ENCODE results near the gene CDH4. TPM values are rescaled to one million over a fixed set of nuclear protein-coding genes. Genes with fewer than 3 reads are reported as not detected.

The CDH4 gene
- polyA plus RNA-seq, 1 experiment, result 1.5 TPM

DNA sequence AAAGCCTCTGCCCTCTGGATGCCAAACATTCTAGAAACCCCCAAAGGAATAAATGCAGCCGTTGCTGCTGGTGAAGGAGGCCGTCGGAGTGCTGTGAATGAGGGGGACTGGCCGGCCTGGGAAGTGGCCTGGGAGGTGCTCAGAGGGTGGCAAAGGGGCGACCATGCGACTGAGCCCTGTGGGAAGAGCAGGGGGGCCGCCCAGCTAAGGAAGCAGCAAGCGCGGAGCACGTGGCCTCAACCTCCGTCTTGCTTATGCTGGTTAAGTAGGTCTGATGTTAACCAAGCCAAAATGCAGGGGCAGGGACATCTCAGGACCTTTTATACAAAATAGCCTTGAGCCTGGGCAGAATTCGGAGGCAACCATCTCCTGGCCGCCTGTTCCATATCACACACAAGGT lies 432.1 kb downstream of the CDH4 start:
- CTCF ChIA-PET, result no interaction called here
- DNase-seq (ENCODE audit: low read depth), result no peak
- H3K4me3 ChIP-seq (ENCODE audit: low read depth, low read length), result no peak overlapping the region
- TF ChIP-seq, protein P1, sequence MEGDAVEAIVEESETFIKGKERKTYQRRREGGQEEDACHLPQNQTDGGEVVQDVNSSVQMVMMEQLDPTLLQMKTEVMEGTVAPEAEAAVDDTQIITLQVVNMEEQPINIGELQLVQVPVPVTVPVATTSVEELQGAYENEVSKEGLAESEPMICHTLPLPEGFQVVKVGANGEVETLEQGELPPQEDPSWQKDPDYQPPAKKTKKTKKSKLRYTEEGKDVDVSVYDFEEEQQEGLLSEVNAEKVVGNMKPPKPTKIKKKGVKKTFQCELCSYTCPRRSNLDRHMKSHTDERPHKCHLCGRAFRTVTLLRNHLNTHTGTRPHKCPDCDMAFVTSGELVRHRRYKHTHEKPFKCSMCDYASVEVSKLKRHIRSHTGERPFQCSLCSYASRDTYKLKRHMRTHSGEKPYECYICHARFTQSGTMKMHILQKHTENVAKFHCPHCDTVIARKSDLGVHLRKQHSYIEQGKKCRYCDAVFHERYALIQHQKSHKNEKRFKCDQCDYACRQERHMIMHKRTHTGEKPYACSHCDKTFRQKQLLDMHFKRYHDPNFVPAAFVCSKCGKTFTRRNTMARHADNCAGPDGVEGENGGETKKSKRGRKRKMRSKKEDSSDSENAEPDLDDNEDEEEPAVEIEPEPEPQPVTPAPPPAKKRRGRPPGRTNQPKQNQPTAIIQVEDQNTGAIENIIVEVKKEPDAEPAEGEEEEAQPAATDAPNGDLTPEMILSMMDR (IDR thresholded peaks at IDR 0.05; ENCODE audit: insufficient read depth, low read depth, low read length), result no peak
- POLR2A ChIA-PET, result no interaction called here
- H3K27me3 ChIP-seq (ENCODE audit: control insufficient read depth, insufficient read depth, low read length), result no peaks in the 10 kb centered on the region; the same call in 1 of the 2 replicates
- H3K36me3 ChIP-seq (ENCODE audit: control insufficient read depth, insufficient read depth, low read length), result no peaks in the 10 kb centered on the region

DNA sequence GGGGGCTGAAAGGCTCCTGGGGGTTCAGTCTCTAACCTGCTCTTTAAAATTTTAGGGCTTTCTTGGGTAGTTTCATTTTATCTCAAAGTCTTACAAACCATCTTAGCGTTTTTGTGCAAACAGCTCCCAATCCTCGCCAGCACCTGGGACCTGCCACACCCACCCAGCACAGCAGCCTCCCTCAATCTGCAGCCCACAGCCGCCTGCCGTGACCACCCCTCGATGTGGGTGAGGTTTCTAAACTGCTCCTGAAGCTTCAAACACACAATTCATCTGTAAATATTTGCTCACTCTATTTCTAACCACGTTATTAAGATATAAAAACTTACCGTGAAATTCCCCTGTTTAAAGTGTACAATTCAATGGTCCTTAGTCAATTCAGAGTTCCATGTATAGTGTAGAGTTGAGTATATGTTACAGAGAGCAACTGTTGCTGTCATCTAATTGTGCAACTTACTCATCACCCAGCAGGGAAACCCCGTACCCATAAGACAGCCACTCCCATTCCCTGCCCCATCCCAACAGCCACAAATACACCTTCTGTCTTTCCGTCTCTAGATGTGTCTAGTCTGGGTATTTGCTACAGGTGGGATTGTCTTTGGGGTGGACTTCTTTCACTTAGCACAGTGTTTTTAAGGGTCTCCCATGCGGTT lies 432.6 kb downstream of the CDH4 start:
- POLR2A ChIA-PET, result no interaction called here

DNA sequence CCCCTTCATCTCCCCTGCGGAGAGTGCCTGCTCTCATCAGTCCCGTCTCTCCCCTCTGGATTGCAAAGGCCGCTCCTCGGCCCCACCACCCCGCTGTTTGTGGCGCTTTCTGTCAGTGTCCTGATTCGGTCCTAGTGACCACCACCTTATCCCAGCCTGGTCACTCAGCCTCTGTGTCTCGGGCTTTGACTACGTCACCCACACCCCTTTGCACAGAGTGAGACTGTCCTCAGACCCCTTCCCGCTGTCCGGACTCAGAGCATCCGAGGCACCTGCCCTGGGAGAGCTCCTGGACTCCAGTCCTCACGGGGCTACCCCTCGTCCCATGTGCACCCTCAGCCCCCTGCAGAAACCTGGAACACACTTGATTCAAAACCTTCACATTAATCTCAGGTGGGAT lies 433.4 kb downstream of the CDH4 start:
- POLR2A ChIA-PET, result no interaction called here
- DNase-seq (ENCODE audit: low read depth), result no peak
- H3K27me3 ChIP-seq (ENCODE audit: control insufficient read depth, insufficient read depth, low read length), result no peaks in the 10 kb centered on the region; the same call in 1 of the 2 replicates
- CTCF ChIA-PET, result no interaction called here
- TF ChIP-seq, protein P1 (IDR thresholded peaks at IDR 0.05; ENCODE audit: insufficient read depth, low read depth, low read length), result no peak
- no peak overlapping the region for H3K4me3 ChIP-seq (ENCODE audit: low read depth, low read length)
- H3K36me3 ChIP-seq (ENCODE audit: control insufficient read depth, insufficient read depth, low read length), result no peaks in the 10 kb centered on the region

More for the DNA sequence above, 432.6 kb downstream of the CDH4 start:
- CTCF ChIA-PET, result no interaction called here
- TF ChIP-seq, protein P1 (IDR thresholded peaks at IDR 0.05; ENCODE audit: insufficient read depth, low read depth, low read length), result no peak
- H3K36me3 ChIP-seq (ENCODE audit: control insufficient read depth, insufficient read depth, low read length), result no peaks in the 10 kb centered on the region
- no peak for DNase-seq (ENCODE audit: low read depth)
- no peaks in the 10 kb centered on the region; the same call in 1 of the 2 replicates for H3K27me3 ChIP-seq (ENCODE audit: control insufficient read depth, insufficient read depth, low read length)
- H3K4me3 ChIP-seq (ENCODE audit: low read depth, low read length), result no peak overlapping the region

DNA sequence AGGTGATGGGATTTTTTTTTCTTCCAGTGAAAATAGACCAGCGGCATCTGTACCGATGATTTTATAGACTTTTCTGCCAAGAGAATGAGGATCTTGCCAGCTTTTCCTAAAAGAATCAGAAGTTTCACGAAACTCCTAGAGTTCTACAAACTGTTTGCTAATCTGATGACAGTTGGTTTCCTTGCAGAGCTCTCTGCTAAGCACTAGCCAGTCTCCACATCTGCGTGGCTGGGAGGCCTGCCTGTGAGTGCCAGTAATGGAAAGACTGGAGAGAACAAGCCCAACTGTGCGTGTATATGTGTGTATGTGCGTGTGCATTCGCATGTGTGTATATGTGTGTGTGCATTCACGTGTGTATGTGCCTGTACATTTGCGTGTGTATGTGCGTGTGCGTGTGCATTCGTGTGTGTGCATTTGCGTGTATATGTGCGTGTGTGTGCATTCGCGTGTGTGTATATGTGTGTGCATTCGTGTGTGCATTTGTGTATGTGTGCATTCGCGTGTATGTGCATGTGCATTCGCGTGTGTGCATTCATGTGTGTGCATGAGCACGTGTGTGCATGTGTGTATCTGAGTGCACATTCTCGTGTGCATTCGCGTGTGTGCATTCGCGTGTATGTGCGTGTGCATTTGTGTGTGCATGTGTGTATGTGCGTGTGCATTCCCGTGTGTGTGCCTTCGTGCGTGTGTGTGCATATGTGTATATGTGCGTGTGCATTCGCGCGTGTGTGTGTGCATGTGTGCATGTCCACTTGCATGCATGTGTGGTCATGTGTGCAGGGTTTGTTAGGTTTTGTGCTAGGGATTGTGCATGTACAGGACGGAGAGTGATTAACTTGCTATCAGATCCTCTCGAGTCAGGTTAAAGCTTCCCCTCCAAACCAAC lies 434.2 kb downstream of the CDH4 start:
- DNase-seq (ENCODE audit: low read depth), result no peak
- POLR2A ChIA-PET, result no interaction called here
- TF ChIP-seq, protein P1 (IDR thresholded peaks at IDR 0.05; ENCODE audit: insufficient read depth, low read depth, low read length), result no peak
- Histone ChIP-seq H3K27me3 (ENCODE audit: control insufficient read depth, insufficient read depth, low read length) (no peaks in the 10 kb centered on the region; the same call in 1 of the 2 replicates), H3K36me3 (ENCODE audit: control insufficient read depth, insufficient read depth, low read length) (no peaks in the 10 kb centered on the region), H3K4me3 (ENCODE audit: low read depth, low read length) (no peak overlapping the region)
- CTCF ChIA-PET, result no interaction called here

DNA sequence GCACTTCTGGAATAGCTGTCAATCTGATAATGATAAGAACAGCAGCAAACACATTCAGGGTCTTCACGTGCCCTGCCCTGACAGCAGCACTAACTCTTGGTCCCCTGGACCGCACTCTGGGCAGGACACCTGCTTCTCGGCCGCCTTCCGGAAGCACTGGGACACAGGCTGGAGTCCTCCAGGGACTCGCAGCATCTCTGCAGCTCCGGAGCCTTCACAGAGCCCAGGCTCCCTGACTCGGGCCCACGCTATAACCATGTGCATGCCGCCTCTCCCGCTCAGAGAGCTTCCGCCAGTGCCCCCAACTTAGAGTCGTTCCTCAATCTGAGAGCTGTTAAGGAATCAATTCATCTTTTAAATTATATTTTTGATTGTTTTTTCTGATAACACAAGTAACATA lies 436.4 kb downstream of the CDH4 start:
- DNase-seq (ENCODE audit: low read depth), result no peak
- CTCF ChIA-PET, result no interaction called here

More for the DNA sequence above, 436.4 kb downstream of the CDH4 start:
- Histone ChIP-seq H3K27me3 (ENCODE audit: control insufficient read depth, insufficient read depth, low read length) (no peaks in the 10 kb centered on the region; the same call in 1 of the 2 replicates), H3K4me3 (ENCODE audit: low read depth, low read length) (no peak overlapping the region), H3K36me3 (ENCODE audit: control insufficient read depth, insufficient read depth, low read length) (no peaks in the 10 kb centered on the region)
- TF ChIP-seq, protein P1 (IDR thresholded peaks at IDR 0.05; ENCODE audit: insufficient read depth, low read depth, low read length), result no peak
- POLR2A ChIA-PET, result no interaction called here

Measured in BJ (cell line).